Loucy (cell line): ENCODE data around the gene BACE2.

Experiments
- H2AFZ ChIP-seq: fragments of 200-600 bp; sonication (generic); 2 replicates; pipeline ENCODE4 v1.6.0; 2016; ENCODE audit warnings: antibody characterized with exemption, mild to moderate bottlenecking, low read length, moderate library complexity
- H3F3A ChIP-seq: fragments of 200-600 bp; 2 replicates; pipeline ENCODE4 v1.6.0; 2016; ENCODE audit warnings: antibody characterized with exemption, low read depth, mild to moderate bottlenecking
- H3K27me3 ChIP-seq: fragments of 200-600 bp; sonication (generic); 2 replicates; pipeline ENCODE4 v1.6.1; 2014; ENCODE audit warnings: low read length, mild to moderate bottlenecking; ENCODE audit not compliant: insufficient read depth, poor library complexity, severe bottlenecking
- H3K36me3 ChIP-seq: fragments of 200-600 bp; sonication (generic); 2 replicates; pipeline ENCODE4 v1.6.1; 2016; ENCODE audit warnings: low read length; ENCODE audit not compliant: insufficient read depth
- H3K4me1 ChIP-seq: fragments of 200-600 bp; sonication (generic); 2 replicates; pipeline ENCODE4 v1.5.1; 2014; ENCODE audit warnings: low read length, mild to moderate bottlenecking; ENCODE audit not compliant: insufficient read depth, poor library complexity, severe bottlenecking
- H3K4me2 ChIP-seq: fragments of 200-600 bp; sonication (generic); 2 replicates; pipeline ENCODE4 v1.6.0; 2014; ENCODE audit warnings: antibody characterized with exemption, low read length, low read depth, mild to moderate bottlenecking; ENCODE audit not compliant: poor library complexity, severe bottlenecking
- H3K4me3 ChIP-seq: fragments of 200-600 bp; sonication (generic); 2 replicates; pipeline ENCODE4 v1.5.1; 2014; ENCODE audit warnings: low read length, mild to moderate bottlenecking, mixed read lengths; ENCODE audit not compliant: poor library complexity, severe bottlenecking
- H3K79me2 ChIP-seq: fragments of 200-600 bp; sonication (generic); 2 replicates; pipeline ENCODE4 v1.6.1; 2014; ENCODE audit warnings: low read length; ENCODE audit not compliant: insufficient read depth
- H3K9ac ChIP-seq: fragments of 200-600 bp; sonication (generic); 2 replicates; pipeline ENCODE4 v1.6.0; 2014; ENCODE audit warnings: mild to moderate bottlenecking, low read depth, low read length, moderate library complexity; ENCODE audit not compliant: poor library complexity, severe bottlenecking
- H3K9me2 ChIP-seq: fragments of 200-600 bp; sonication (generic); replicated peaks from 2 replicates; pipeline ENCODE4 v1.6.1; 2016; ENCODE audit warnings: low read depth, low read length, mixed read lengths
- H3K9me3 ChIP-seq: fragments of 200-600 bp; sonication (generic); 2 replicates; pipeline ENCODE4 v1.6.1; 2014; ENCODE audit warnings: mild to moderate bottlenecking, antibody characterized with exemption, low read length, low read depth; ENCODE audit not compliant: insufficient read depth
- H4K20me1 ChIP-seq: fragments of 200-600 bp; sonication (generic); 2 replicates; pipeline ENCODE4 v1.6.0; 2014; ENCODE audit warnings: antibody characterized with exemption, low read length, mild to moderate bottlenecking; ENCODE audit not compliant: insufficient read depth, poor library complexity, severe bottlenecking
- CTCF ChIP-seq: fragments of 200-600 bp; sonication (generic); conservative IDR thresholded peaks from 2 replicates; pipeline ENCODE4 v1.5.1; 2014; ENCODE audit warnings: mild to moderate bottlenecking, antibody characterized with exemption, low read length
- EZH2phosphoT487 ChIP-seq: fragments of 200-600 bp; IDR thresholded peaks from 2 replicates; pipeline ENCODE4 v1.6.1; 2018; ENCODE audit warnings: antibody characterized with exemption, mild to moderate bottlenecking, moderate library complexity, borderline replicate concordance

The BACE2 gene

GRCh38 chr21:41149199-41149598, 18.8 kb upstream of the BACE2 start:
- Histone ChIP-seq H3K36me3 (no peaks in the 10 kb centered on the region), H3K4me3 (no peak overlapping the region), H3K4me1 (peaks cover 4% of the 10 kb centered on the region), H3K9me2 (no peaks in the 10 kb centered on the region), H3K9me3 (peaks cover 7% of the 10 kb centered on the region; the same call in 1 of the 2 replicates), H3K4me2 (no peak overlapping the region), H3K79me2 (no peaks in the 10 kb centered on the region), H3F3A (no peaks in the 10 kb centered on the region), H4K20me1 (no peaks in the 10 kb centered on the region), H3K9ac (no peak overlapping the region), H2AFZ (no peak overlapping the region), H3K27me3 (no peaks in the 10 kb centered on the region)
- TF ChIP-seq CTCF = no peak
- TF ChIP-seq EZH2phosphoT487 = no peak

- no peak for TF ChIP-seq EZH2phosphoT487
- no peaks in the 10 kb centered on the region for H3K27me3 ChIP-seq
- no peak overlapping the region for H3K4me3 ChIP-seq
- H3K9me2 ChIP-seq = no peaks in the 10 kb centered on the region
- no peak overlapping the region for H3K9ac ChIP-seq
- H3K9me3 ChIP-seq = peaks cover 7% of the 10 kb centered on the region; the same call in 1 of the 2 replicates
- H3K4me1 ChIP-seq = peaks cover 4% of the 10 kb centered on the region
- no peak overlapping the region for H3K4me2 ChIP-seq
- H2AFZ ChIP-seq = no peak overlapping the region
- no peaks in the 10 kb centered on the region for H3F3A ChIP-seq
- H4K20me1 ChIP-seq = no peaks in the 10 kb centered on the region
- H3K36me3 ChIP-seq = no peaks in the 10 kb centered on the region
- no peaks in the 10 kb centered on the region for H3K79me2 ChIP-seq
These were observed 15.8 kb upstream of the BACE2 start for GRCh38 chr21:41152147-41152546.

DNA sequence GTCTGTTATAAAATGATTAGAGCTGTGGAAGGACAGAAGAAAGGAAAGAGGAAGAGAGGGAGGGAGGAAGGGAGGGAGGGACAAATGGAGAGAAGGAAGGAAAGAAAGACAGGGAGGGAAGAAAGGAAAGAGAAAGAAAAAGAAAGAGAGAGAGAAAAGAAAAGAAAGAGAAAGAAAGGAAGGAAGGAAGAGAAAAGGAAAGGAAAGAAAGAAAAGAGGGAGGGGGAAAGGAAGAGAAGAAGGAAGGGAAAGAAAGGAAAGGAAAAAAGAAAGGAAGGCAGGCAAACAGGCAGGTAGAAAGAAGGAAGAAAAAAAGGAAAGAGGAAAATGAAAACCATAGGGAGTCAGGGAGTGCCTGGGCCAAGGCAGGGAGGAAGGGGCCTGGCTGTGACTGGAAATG, 14.5 kb upstream of the BACE2 start:
- H3K9me3 ChIP-seq = peaks cover 7% of the 10 kb centered on the region; the same call in 1 of the 2 replicates
- no peaks in the 10 kb centered on the region for H3K79me2 ChIP-seq
- no peaks in the 10 kb centered on the region for H3K9me2 ChIP-seq
- no peaks in the 10 kb centered on the region for H3K36me3 ChIP-seq
- H3K9ac ChIP-seq = no peak overlapping the region
- H3K4me2 ChIP-seq = no peak overlapping the region
- no peak overlapping the region for H2AFZ ChIP-seq
- H3K4me1 ChIP-seq = peaks cover 4% of the 10 kb centered on the region
- H3K27me3 ChIP-seq = no peaks in the 10 kb centered on the region
- no peak for TF ChIP-seq CTCF
- no peak for TF ChIP-seq EZH2phosphoT487
- H4K20me1 ChIP-seq = no peaks in the 10 kb centered on the region
- no peaks in the 10 kb centered on the region for H3F3A ChIP-seq
- H3K4me3 ChIP-seq = no peak overlapping the region

GRCh38 chr21:41156142-41156541, 11.8 kb upstream of the BACE2 start:
- H3F3A ChIP-seq = no peaks in the 10 kb centered on the region
- no peak for TF ChIP-seq CTCF
- TF ChIP-seq EZH2phosphoT487 = no peak
- no peaks in the 10 kb centered on the region for H3K36me3 ChIP-seq
- no peaks in the 10 kb centered on the region for H4K20me1 ChIP-seq
- H3K27me3 ChIP-seq = no peaks in the 10 kb centered on the region
- H3K9ac ChIP-seq = no peak overlapping the region
- H2AFZ ChIP-seq = no peak overlapping the region
- H3K4me3 ChIP-seq = no peak overlapping the region
- no peaks in the 10 kb centered on the region for H3K9me2 ChIP-seq
- H3K9me3 ChIP-seq = 0 out of 2 replicates have a peak, but pooled peaks cover 7% of the 10 kb centered on the region
- H3K79me2 ChIP-seq = no peaks in the 10 kb centered on the region
- H3K4me1 ChIP-seq = no peaks in the 10 kb centered on the region
- H3K4me2 ChIP-seq = no peak overlapping the region
